GM12801 (cell line): ENCODE results near the gene TNNT2.

ENCODE experiments used
- CTCF ChIP-seq: IDR thresholded peaks from one replicate; pipeline ENCODE4 v1.5.1; 2011; ENCODE audit warnings: control low read depth; ENCODE audit not compliant: insufficient read length; ENCODE audit errors: extremely low read depth

Gene TNNT2

DNA sequence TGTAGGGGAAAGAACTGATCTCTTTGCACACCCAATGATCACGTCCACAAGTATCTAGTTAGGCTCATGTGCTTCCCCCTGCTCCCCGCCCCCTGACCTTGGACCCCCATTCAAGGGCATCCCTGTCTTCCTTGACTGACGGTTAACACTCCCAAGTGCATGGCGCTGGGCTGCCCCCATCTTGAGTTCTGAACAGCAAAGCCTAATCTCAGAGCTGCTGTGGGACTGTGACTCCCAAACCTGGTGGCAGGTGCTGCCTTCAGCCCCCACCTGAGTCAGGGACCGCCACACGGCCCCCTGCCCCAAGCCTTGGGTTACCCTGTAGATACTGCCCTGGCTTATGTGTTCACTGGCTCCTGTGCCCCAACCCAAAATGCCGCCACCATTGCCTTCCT, 43.1 kb upstream of the TNNT2 start:
- no peak for TF ChIP-seq CTCF

DNA sequence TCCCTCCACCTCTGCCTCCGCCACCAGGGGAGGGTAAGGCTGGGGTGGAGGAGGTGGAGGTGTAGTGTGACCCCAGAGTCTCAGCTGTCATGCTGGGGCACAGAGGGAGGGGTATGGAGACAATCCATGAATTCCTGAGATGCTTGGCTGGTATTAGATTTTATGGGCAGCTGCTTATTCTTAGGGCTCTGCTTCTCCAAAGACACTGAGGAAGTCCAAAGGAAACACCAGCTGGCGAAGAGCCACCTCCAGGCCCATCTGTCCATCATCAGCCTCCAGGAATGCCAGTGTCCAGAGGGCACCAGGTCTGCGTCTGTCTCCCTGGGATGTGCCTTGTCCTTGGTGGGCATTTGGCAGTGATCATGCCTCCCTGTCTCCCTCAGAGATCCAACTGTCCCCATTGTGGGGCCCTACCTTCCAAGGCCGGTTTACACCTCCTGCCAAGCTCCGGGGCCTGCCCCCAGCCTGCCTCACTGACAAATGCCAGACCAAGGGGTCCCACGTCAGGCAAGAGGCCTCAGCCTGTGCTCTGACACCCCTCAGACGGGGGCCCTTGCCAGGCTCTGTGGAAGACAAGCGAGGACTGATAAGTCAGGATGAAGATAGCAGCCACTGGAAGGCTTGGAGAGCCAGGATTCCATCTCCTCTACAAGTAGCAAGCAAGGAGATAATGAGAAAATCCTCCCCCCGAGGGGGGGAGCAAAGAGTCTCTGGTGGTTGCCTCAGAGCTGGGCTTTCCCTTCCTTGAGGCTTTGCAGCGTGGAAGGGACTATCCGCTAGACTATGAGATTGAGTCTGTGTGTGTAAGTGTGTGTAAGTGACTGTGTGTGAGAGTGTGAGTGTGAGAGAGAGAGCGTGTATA, 42.5 kb upstream of the TNNT2 start:
- TF ChIP-seq CTCF: no peak

DNA sequence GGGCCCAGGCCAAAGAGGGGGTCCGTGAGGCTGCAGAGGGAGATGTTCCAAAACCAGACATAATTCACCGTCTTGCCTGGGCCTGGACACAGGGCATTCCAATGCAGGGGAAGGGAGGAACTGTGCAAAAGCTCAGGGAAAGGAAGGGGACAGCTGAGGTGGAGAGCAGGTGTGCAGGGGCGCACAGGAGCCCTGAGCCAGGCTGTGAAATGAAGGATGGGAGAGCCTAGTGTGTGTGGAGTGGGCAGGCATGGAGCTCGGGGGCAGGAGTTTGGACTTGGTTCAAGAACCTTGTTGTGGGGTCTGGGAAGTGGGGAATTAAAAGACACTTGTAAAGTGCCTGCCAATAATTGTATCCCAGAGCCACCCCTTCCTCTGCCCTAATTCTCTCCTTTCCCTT, 41.8 kb upstream of the TNNT2 start:
- TF ChIP-seq CTCF: no peak

- TF ChIP-seq CTCF: no peak
These were observed 41.0 kb upstream of the TNNT2 start for GRCh38 chr1:201418461-201418860.

- TF ChIP-seq CTCF: no peak
These were observed 36.7 kb upstream of the TNNT2 start for GRCh38 chr1:201414051-201414738.

- TF ChIP-seq CTCF: no peak
These were observed 33.8 kb upstream of the TNNT2 start for GRCh38 chr1:201411292-201411691.

DNA sequence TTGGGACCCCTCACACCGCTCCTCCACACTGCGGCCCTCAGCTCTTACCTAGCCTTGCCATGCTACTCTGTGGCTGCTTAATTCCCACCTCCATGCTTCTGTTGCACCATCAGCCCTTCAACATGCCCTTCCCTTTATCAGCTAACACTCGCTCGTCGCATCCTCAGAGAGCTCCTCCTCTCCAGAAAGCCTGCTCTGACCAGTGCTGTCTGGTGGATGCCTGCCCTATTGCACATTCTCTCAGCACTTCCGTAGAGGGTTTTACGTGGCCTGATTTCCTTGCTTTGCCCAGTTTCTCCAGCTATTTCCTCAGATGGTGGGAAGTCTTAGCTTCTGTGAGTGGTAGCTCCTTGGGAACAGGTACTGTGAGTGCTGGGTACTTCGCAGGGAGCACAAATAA, 32.0 kb upstream of the TNNT2 start:
- TF ChIP-seq CTCF: no peak
